T-cell (primary cell): ENCODE measurements around the gene FUT2. TPM values are rescaled to one million over a fixed set of nuclear protein-coding genes. Genes with fewer than 3 reads are reported as not detected.
"Not testable (repeated sequence)": the region's sequence is repeated elsewhere in the genome, so short reads cannot be mapped to it uniquely, and the experiment has no call there.

ENCODE experiments used
- ATAC-seq, 4 experiments: fragments of 200-7000 bp in 3 of 4; fragments of 150-1000 bp in 1 of 4; cut with Tn5 transposase; replicated peaks in 1 of 4; 1 replicate in 3 of 4; 2 replicates in 1 of 4; pipeline ENCODE4 v1.10.0; 2021; ENCODE audit warnings: moderate library complexity in 3 of 4, mild to moderate bottlenecking in 2 of 4, moderate number of reproducible peaks in 1 of 4
- CTCF ChIA-PET, 2 donors: fragments of 300-600 bp; sonication (Branson Sonifier 250); formaldehyde crosslinking; loops; one replicate each; lab custom pipeline; 2022; ENCODE audit warnings: antibody characterized with exemption in 2 of 2; lab: Charles Lee
- POLR2A ChIA-PET, 2 donors: fragments of 300-600 bp; sonication (Branson Sonifier 250); formaldehyde crosslinking; loops; one replicate each; lab custom pipeline; 2022; ENCODE audit warnings: antibody characterized with exemption in 2 of 2; lab: Charles Lee
- DNase-seq, 35 experiments: peaks; one replicate each; pipeline versions ENCODE4 v3.0.0 to v3.0.0-alpha.2; 2013 to 2023
- H3K27ac ChIP-seq: one replicate; pipeline ENCODE4 v1.5.1; 2013; ENCODE audit warnings: low read length
- H3K27me3 ChIP-seq, 2 experiments: replicated peaks in 1 of 2; 1 replicate in 1 of 2; 2 replicates in 1 of 2; pipeline versions ENCODE4 v1.6.1 to v1.7.0; 2013; ENCODE audit warnings: low read length in 1 of 2, mixed read lengths in 1 of 2; ENCODE audit not compliant: control insufficient read depth in 2 of 2, insufficient read depth in 2 of 2; ENCODE audit errors: extremely low read depth in 1 of 2
- H3K36me3 ChIP-seq, 2 donors: 1 replicate in 1 of 2; 2 replicates in 1 of 2; pipeline versions ENCODE4 v1.6.1 to v1.7.0; 2013; ENCODE audit warnings: low read length in 1 of 2; ENCODE audit not compliant: control insufficient read depth in 2 of 2, insufficient read depth in 1 of 2; ENCODE audit errors: extremely low read depth in 1 of 2
- H3K4me1 ChIP-seq, 2 experiments: 1 replicate in 1 of 2; 2 replicates in 1 of 2; pipeline versions ENCODE4 v1.6.1 to v1.7.0; 2013; ENCODE audit warnings: low read length in 2 of 2, mixed read lengths in 1 of 2; ENCODE audit not compliant: insufficient read depth in 2 of 2, control insufficient read depth in 1 of 2; ENCODE audit errors: extremely low read depth in 1 of 2
- H3K4me3 ChIP-seq, 2 donors: 1 replicate in 1 of 2; 2 replicates in 1 of 2; pipeline versions ENCODE4 v1.5.1 to v1.7.0; 2013; ENCODE audit warnings: mild to moderate bottlenecking in 2 of 2, low read length in 1 of 2, moderate library complexity in 1 of 2; ENCODE audit not compliant: control insufficient read depth in 1 of 2; ENCODE audit errors: extremely low read depth in 1 of 2
- H3K9me3 ChIP-seq: 2 replicates; pipeline ENCODE4 v1.7.0; 2013
- H3K27ac Mint-ChIP-seq, 2 donors: one replicate each; pipeline ENCODE4 v1.8.0; 2020 to 2021; ENCODE audit warnings: mild to moderate bottlenecking in 2 of 2, mixed read lengths in 2 of 2
- H3K27me3 Mint-ChIP-seq, 2 donors: one replicate each; pipeline ENCODE4 v1.8.0; 2021 to 2022; ENCODE audit warnings: mixed read lengths in 2 of 2
- H3K36me3 Mint-ChIP-seq: one replicate; pipeline ENCODE4 v1.8.0; 2021; ENCODE audit warnings: mixed read lengths
- H3K4me1 Mint-ChIP-seq, 3 donors: one replicate each; pipeline ENCODE4 v1.8.0; 2020 to 2022; ENCODE audit warnings: mixed read lengths in 3 of 3, mild to moderate bottlenecking in 1 of 3
- H3K4me3 Mint-ChIP-seq, 3 donors: one replicate each; pipeline ENCODE4 v1.8.0; 2020 to 2022; ENCODE audit warnings: mild to moderate bottlenecking in 3 of 3, mixed read lengths in 3 of 3, moderate library complexity in 3 of 3
- H3K9me3 Mint-ChIP-seq, 3 donors: one replicate each; pipeline ENCODE4 v1.8.0; 2020 to 2022; ENCODE audit warnings: mixed read lengths in 3 of 3
- WGBS: methylation state at CpG from one replicate; pipeline ENCODE4 v1.1.5; 2013; ENCODE audit warnings: missing lambda C conversion rate; ENCODE audit not compliant: insufficient coverage; 5-methylcytosine and 5-hydroxymethylcytosine counted together
- total RNA-seq, 35 experiments: library from RNA in 6 of 35; stranded (reverse) in 6 of 35; fragments of 120-200 nt in 1 of 35; gene quantifications; one replicate each; pipeline versions ENCODE4 v1.2.1 to v1.2.4 and lab custom pipeline; 2013 to 2026

The FUT2 gene
- total RNA-seq, 5 donors from 2014 or later (not counting 1 experiment from before 2014, with no cell fraction given): 0.16 TPM; not detected in 4

DNA sequence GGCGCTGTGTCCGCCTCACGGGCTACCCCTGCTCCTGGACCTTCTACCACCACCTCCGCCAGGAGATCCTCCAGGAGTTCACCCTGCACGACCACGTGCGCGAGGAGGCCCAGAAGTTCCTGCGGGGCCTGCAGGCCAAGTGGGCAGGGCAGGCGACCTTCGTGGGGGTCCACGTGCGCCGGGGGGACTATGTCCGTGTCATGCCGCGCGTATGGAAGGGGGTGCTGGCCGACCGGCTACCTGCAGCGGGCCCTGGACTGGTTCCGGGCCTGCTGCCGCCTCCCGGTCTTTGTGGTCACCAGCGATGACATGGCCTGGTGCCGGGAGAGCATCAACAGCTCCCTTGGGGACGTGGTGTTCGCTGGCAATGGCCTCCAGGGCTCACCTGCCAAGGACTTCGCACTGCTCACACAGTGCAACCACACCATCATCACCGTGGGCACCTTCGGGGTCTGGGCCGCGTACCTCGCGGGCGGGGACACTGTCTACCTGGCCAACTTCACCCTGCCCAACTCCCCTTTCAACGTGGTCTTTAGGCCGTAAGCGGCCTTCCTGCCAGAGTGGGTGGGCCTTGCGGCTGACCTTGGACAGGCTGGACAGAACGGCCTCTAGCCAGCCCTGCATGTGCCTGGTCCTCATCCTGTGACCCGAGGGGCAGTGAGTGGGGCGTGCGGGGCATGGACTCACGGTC is 15.2 kb upstream of the FUT2 start:
- Histone ChIP-seq H3K4me1 (peaks cover 0 to 3% of the 10 kb centered on the region in 2 experiments), H3K36me3 (no peaks in the 10 kb centered on the region), H3K9me3 (no peaks in the 10 kb centered on the region), H3K27ac (no peak overlapping the region), H3K27me3 (no peaks in the 10 kb centered on the region), H3K4me3 (no peak overlapping the region)
- Mint-ChIP-seq H3K9me3 (no peaks in the 10 kb centered on the region), H3K27ac (no peak overlapping the region), H3K27me3 (no peaks in the 10 kb centered on the region), H3K4me3 (no peak overlapping the region), H3K4me1 (peaks cover 0 to 2% (median 0%) of the 10 kb centered on the region in 3 donors), H3K36me3 (no peaks in the 10 kb centered on the region)
- ATAC-seq: no peak
- POLR2A ChIA-PET: no interaction called here
- WGBS: 91% methylated on average over 44 of the region's 45 CpGs
- DNase-seq: no peak
- CTCF ChIA-PET: no interaction called here

DNA sequence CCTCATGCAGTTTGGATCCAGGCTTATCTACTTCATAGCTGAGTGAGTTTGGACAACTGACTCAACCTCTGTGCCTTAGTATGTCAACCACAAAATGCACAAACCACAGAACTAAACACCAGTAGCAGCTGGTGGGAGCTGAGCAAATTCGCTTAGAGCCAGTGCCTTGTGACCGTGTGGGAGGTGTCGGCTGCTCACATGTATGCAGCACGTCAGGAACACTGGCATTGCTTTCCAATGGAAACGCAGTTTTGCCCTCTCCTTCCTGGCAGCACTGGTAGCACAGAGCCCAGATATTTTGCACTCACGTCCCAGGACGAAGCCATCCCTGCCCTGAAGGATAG is 14.7 kb upstream of the FUT2 start:
- WGBS: 62% methylated on average over 7 of the region's 7 CpGs
- H3K4me3 Mint-ChIP-seq: no peak overlapping the region
- H3K36me3 Mint-ChIP-seq: no peaks in the 10 kb centered on the region
- Histone ChIP-seq H3K36me3 (no peaks in the 10 kb centered on the region), H3K9me3 (no peaks in the 10 kb centered on the region), H3K4me3 (no peak overlapping the region), H3K4me1 (no peaks in the 10 kb centered on the region), H3K27me3 (no peaks in the 10 kb centered on the region), H3K27ac (no peak overlapping the region)
- DNase-seq: no peak
- H3K27me3 Mint-ChIP-seq: no peaks in the 10 kb centered on the region
- CTCF ChIA-PET: no interaction called here
- POLR2A ChIA-PET: no interaction called here
- no peaks in the 10 kb centered on the region for H3K9me3 Mint-ChIP-seq
- ATAC-seq: no peak
- H3K4me1 Mint-ChIP-seq: no peaks in the 10 kb centered on the region
- no peak overlapping the region for H3K27ac Mint-ChIP-seq

DNA sequence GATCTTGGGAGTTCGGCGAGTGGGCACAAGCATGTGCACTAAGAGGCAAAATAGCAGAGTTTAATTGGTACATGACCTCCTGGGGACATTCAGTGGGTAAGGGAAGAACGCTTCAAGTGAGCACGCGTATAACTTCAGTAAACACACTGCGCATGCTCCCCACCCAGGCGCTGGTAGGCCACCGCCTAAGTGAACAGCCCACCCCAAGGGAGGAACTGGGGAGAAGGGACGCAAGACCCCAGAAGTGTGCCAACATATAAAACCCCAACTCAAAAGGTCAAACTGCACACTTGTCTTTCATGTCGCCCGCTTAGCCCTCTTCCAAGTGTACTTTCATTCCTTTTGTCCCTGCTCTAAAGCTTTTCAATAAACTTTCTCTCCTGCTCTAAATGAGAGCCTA is 12.4 kb upstream of the FUT2 start:
- Mint-ChIP-seq H3K9me3 (no peaks in the 10 kb centered on the region), H3K36me3 (no peaks in the 10 kb centered on the region), H3K27ac (no peak overlapping the region), H3K4me1 (no peaks in the 10 kb centered on the region), H3K4me3 (peak overlapping the region in 1 of 3 donors; percentile 12), H3K27me3 (no peaks in the 10 kb centered on the region)
- CTCF ChIA-PET: no interaction called here
- POLR2A ChIA-PET: no interaction called here
- Histone ChIP-seq H3K4me3 (no peak overlapping the region), H3K9me3 (no peaks in the 10 kb centered on the region), H3K27ac (no peak overlapping the region), H3K27me3 (no peaks in the 10 kb centered on the region), H3K4me1 (no peaks in the 10 kb centered on the region), H3K36me3 (no peaks in the 10 kb centered on the region)
- WGBS: 65% methylated on average over 4 of the region's 11 CpGs
- ATAC-seq (peak in 3 of 4 experiments; percentile 45 to 79 (median 52)), DNase-seq (peak in 17 of 35 experiments; percentile 3 to 48 (median 21))

DNA sequence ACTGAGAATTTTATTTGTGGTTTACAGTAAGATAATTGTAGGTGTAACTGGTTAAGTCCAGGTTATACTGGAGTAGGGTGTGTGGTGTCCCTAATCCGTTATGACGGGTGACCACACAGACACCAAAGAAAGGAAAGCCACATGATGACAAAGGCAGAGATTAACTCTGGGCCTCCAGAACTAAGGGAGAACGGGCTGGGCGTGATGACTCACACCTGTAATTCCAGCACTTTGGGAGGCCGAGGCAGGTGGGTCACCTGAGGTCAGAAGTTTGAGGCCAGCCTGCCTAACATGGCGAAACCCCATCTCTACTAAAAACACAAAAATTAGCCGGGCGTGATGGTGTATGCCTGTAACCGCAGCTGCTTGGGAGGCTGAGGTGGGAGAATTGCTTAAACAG is 10.2 kb upstream of the FUT2 start:
- H3K4me3 ChIP-seq: no peak overlapping the region
- no peaks in the 10 kb centered on the region for H3K27me3 Mint-ChIP-seq
- ChIA-PET CTCF (no interaction called here), POLR2A (no interaction called here)
- no peaks in the 10 kb centered on the region for H3K9me3 ChIP-seq
- DNase-seq (no peak), ATAC-seq (no peak)
- H3K36me3 ChIP-seq: no peaks in the 10 kb centered on the region
- no peak overlapping the region for H3K27ac ChIP-seq
- no peak overlapping the region for H3K4me3 Mint-ChIP-seq
- H3K27ac Mint-ChIP-seq: no peak overlapping the region
- H3K36me3 Mint-ChIP-seq: no peaks in the 10 kb centered on the region
- no peaks in the 10 kb centered on the region for H3K27me3 ChIP-seq
- WGBS: no CpG with 5 or more reads among the region's 9 CpGs
- no peaks in the 10 kb centered on the region for H3K4me1 Mint-ChIP-seq
- no peaks in the 10 kb centered on the region for H3K4me1 ChIP-seq
- no peaks in the 10 kb centered on the region for H3K9me3 Mint-ChIP-seq

DNA sequence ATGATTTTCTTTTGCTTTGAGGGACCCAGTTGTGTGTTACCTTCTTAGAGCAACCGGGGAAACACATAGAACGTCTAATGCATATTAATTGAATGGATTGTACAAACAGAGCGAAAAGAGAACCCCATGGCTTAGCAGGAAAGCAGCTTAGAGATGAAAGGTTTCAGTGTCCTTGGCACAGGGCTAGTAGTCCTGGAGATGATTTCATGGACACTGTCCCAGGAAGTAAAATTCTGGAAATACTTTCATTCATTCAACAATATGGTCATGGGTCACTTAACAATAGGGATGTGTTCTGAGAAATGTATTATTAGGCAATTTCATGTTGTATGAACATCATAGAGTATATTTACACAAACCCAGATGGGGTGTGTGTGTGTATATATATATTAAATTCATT is 9.7 kb upstream of the FUT2 start:
- H3K4me3 ChIP-seq: no peak overlapping the region
- 93% methylated on average over 3 of the region's 3 CpGs for WGBS
- H3K4me1 ChIP-seq: no peaks in the 10 kb centered on the region
- POLR2A ChIA-PET: no interaction called here
- Mint-ChIP-seq H3K4me3 (no peak overlapping the region), H3K36me3 (no peaks in the 10 kb centered on the region), H3K27ac (no peak overlapping the region), H3K4me1 (no peaks in the 10 kb centered on the region), H3K9me3 (no peaks in the 10 kb centered on the region), H3K27me3 (no peaks in the 10 kb centered on the region)
- DNase-seq: no peak
- H3K27ac ChIP-seq: no peak overlapping the region
- H3K36me3 ChIP-seq: no peaks in the 10 kb centered on the region
- CTCF ChIA-PET: no interaction called here
- H3K27me3 ChIP-seq: no peaks in the 10 kb centered on the region
- no peak for ATAC-seq
- H3K9me3 ChIP-seq: no peaks in the 10 kb centered on the region

DNA sequence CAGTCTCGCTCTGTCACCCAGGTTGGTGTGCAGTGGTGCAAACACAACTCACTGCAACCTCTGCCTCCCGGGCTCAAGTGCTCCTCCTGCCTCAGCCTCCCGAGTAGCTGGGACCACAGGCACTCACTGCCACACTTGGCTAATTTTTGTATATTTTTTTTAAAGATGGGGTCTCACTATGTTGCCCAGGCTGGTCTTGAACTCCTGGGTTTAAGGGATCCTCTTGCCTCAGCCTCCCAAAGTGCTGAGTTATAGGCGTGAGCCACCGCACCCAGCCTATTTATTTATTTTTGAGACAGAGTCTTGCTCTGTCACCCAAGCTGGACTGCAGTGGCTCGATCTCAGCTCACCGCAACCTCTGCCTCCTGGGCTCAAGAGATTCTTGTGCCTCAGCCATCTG is 9.1 kb upstream of the FUT2 start:
- DNase-seq, ATAC-seq, H3K27me3 ChIP-seq, H3K27me3 Mint-ChIP-seq, POLR2A ChIA-PET, H3K4me3 Mint-ChIP-seq, H3K9me3 ChIP-seq, H3K4me1 Mint-ChIP-seq, H3K36me3 Mint-ChIP-seq, H3K9me3 Mint-ChIP-seq, CTCF ChIA-PET, H3K4me3 ChIP-seq, H3K27ac Mint-ChIP-seq, H3K4me1 ChIP-seq, H3K36me3 ChIP-seq, H3K27ac ChIP-seq: not testable (repeated sequence)
- WGBS: 100% methylated on average over 4 of the region's 7 CpGs

DNA sequence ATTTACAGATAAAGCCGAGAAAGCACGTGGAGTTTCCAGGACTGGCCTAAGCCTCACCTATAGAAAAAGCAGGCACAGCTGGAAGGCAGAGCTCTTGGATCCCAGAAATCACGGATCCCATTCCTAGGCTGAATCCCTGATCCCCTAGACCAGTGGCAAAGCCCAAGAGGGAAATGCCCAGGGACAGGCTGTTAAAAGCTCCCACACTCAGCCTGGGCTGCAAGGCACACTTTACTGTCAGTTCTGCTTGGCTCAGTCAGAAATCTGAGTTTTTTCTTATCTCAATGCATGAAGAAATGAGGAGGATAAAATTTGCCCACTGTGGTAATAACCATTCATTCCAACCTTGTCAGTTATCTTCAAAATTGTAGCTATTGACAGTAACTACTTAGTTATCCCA is 8.0 kb upstream of the FUT2 start:
- no peak overlapping the region for H3K4me3 ChIP-seq
- ATAC-seq: no peak
- H3K36me3 ChIP-seq: no peaks in the 10 kb centered on the region
- ChIA-PET POLR2A (no interaction called here), CTCF (no interaction called here)
- no peak overlapping the region for H3K27ac ChIP-seq
- DNase-seq: no peak
- no peaks in the 10 kb centered on the region for H3K4me1 Mint-ChIP-seq
- H3K27me3 ChIP-seq: no peaks in the 10 kb centered on the region
- H3K27ac Mint-ChIP-seq: no peak overlapping the region
- H3K4me1 ChIP-seq: no peaks in the 10 kb centered on the region
- H3K36me3 Mint-ChIP-seq: no peaks in the 10 kb centered on the region
- no peaks in the 10 kb centered on the region for H3K9me3 Mint-ChIP-seq
- no peaks in the 10 kb centered on the region for H3K9me3 ChIP-seq
- no peak overlapping the region for H3K4me3 Mint-ChIP-seq
- no peaks in the 10 kb centered on the region for H3K27me3 Mint-ChIP-seq
- WGBS: 89% methylated on average over 3 of the region's 3 CpGs
